NOMO-1 treated with DMSO at 0.1 percent for 48 hours (cell line): ENCODE data around the gene PCSK5.
"Not testable (repeated sequence)": the region's sequence is repeated elsewhere in the genome, so short reads cannot be mapped to it uniquely, and the experiment has no call there.

Experiments used
- DNase-seq: peaks from one replicate; lab custom pipeline; 2025; ENCODE audit not compliant: unreplicated experiment; lab: John Stamatoyannopoulos, UW

Gene PCSK5

DNA sequence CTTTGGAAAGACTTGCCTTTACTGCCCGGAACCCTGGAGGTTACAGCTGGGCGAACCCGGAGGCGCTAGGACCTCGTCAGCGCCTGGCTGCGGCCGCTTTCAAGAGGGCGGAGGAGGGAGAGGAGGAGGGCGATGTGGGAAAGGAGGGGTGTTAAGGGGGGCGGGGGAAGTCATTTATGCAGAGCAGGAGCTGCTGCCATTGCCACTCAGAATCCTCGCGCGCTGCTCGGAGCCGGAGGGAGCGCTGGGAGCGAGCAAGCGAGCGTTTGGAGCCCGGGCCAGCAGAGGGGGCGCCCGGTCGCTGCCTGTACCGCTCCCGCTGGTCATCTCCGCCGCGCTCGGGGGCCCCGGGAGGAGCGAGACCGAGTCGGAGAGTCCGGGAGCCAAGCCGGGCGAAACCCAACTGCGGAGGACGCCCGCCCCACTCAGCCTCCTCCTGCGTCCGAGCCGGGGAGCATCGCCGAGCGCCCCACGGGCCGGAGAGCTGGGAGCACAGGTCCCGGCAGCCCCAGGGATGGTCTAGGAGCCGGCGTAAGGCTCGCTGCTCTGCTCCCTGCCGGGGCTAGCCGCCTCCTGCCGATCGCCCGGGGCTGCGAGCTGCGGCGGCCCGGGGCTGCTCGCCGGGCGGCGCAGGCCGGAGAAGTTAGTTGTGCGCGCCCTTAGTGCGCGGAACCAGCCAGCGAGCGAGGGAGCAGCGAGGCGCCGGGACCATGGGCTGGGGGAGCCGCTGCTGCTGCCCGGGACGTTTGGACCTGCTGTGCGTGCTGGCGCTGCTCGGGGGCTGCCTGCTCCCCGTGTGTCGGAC is at the start of gene PCSK5:
PCSK5 (plus strand) TSS at position 202 of the 805 bp plus-strand sequence; CDS start at position 711, 509 bp downstream.
- DNase-seq, result peak; percentile 75

GRCh38 chr9:75844321-75844720 is 46.2 kb upstream of the PCSK5 start:
- DNase-seq, result no peak

DNA sequence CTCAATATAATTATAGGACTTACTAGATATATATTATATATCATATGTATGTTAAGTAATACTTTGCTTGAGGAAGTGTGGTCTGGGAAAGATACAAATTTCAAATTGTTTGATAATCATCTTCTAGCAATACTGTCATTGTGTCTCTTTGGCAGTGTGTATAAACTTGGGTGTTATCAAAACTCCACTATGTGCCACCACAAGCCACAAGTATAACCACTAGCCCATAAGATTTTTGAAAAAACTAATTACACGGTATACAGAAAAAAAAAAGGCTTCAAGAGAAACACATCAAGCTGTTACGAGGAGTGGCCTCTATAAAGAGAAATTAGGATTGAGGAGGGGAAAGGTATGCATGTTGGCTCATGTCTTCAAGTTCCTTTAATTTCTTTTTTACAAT is 44.7 kb upstream of the PCSK5 start:
- DNase-seq, result no peak

DNA sequence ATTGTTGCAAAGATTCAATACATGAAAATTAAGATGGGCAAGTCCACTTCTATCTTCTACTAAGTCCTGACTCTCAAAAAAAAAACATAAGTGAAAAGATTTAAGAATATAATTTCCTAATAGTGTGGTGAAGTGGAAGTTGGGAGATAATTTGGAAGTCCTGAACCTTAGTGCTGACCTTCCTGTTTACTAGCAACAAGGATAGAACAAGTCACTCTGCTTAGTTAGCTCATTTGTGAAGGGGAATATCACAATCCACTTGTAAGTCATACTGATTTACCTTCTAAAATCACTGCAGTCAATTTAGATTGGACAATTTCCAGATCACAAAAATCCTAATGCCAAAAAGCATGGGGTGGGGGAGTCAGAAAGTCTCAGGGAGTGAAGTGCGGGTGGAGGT is 43.4 kb upstream of the PCSK5 start:
- no peak for DNase-seq

DNA sequence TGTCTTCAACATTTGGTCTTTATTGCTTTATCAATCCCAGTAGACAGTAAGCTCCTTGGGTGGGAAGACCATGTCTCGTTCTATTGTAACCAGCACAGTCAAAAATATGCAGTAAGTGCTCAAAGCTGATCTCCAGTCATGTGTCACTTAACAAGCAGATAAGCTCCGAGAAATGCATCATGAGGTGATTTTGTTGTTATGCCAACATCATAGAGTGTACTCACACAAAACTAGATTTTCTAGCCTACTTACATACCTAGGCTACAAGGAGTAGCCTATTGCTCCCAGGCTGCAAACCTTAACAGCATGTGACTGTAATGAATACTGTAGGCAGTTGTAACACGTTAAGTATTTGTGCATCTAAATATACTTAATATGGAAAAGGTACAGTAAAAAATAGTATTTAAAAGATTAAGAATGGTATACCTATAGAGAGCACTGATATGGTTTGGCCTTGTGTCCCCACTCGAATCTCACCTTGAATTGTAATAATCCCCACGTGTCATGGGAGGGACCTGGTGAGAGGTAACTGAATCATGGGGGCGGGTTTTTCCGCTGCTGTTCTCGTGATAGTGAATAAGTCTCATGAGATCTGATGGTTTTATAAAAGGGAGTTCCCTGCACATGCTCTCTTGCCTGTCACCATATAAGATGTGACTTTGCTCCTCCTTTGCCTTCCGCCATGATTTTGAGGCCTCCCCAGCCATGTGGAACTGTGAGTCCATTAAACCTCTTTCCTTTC is 39.8 kb upstream of the PCSK5 start:
- DNase-seq, result no peak

DNA sequence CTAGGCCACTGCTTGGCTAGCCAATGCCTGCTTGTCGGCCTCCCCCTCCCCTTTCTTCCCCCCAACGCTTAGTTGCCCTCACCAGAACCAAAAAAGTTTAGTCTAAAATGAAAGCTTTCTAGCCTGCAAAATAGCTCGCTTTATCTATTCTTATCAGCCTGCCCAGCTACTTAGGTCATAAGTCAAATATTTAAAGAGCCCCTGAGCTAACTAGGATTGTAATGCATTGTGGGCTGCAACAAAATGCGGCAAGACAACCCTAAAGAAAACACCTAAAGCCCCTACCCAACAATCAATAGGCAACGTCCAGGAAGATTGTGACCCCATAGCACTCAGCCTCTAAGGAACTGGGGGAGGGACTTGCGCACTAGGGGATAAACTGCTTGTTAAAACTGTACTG is 38.6 kb upstream of the PCSK5 start:
- no peak for DNase-seq

GRCh38 chr9:75852746-75853145 is 37.7 kb upstream of the PCSK5 start:
- no peak for DNase-seq

- DNase-seq, result peak; percentile 27
Measured at GRCh38 chr9:75855509-75855908, 35.0 kb upstream of the PCSK5 start.

DNA sequence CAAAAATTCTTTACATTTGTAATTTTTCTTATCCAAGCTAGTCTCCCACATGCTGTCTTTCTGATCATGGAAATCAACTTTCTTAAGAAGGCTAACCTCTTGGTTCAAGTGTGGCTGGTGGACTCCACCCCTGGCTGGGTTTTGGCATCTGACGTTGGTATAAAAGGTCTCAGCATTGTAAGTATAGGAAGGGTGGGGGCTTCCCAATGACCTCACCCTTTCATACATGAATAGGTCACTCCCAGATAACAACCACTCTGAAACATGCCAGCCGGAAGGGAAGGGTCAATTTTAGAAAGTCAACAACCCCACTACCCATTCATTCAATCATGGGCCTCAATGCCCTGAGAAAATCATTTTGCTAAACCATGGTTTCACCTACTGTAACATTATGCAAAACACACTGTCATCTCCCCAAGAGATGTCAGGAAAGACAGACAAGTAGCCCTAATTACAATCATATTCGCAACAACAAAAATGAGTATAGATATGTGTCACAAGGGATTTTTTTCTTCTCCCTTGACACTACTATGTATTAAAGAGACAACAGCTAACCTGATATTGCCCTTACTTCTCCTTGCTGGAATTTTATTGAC is 31.9 kb upstream of the PCSK5 start:
- DNase-seq, result no peak

- DNase-seq, result no peak
Measured at GRCh38 chr9:75864266-75864665, 26.2 kb upstream of the PCSK5 start.

DNA sequence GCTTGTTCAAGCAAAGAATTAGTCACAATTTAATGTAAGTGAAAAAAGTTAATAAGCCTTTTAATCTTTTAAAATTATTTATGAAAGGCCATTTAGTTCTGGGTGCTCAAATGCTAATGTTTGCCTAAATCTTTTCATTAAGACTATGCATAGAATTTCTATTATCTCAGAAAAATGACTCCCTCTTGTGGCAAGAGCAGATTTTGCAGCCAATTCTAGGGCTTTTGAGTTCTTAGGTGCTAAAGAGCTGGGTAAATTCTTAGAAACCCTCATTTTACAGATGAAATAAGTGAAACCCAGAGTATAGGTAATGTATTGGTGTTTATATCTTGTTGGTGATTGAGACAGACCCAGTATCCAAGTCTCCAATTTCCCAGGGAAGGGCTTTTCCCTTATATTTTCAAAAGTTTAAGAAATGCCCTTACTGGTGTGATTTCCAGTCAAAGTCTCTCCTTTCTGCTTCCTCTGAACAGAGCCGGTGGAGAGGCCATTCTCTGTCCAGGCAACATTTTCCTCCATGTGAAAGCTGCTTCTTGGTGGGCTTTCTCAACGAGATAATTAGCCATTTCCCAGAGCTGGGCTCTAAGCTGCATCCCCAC is 24.1 kb upstream of the PCSK5 start:
- peak; percentile 2 for DNase-seq

DNA sequence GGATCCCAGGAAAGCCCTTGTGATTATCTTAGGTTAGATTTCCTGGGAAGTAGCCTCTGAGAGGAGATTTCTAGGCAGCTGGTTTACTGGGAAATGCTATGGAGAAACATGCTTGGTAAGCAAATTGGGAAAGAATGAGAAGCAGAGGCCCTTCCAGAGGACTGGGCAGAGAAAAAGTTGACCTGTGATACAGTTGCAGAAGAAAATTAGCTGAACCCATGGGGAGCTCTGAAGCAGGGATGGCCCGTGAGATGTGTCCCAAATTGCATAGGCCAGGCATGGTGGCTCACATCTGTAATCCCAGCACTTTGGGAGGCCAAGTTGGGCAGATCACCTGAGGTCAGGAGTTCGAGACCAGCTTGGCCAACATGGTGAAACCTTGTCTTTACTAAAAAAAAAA is 21.9 kb upstream of the PCSK5 start:
- not testable (repeated sequence) for DNase-seq

GRCh38 chr9:75869236-75869635 is 21.2 kb upstream of the PCSK5 start:
- DNase-seq, result peak; percentile 56

DNA sequence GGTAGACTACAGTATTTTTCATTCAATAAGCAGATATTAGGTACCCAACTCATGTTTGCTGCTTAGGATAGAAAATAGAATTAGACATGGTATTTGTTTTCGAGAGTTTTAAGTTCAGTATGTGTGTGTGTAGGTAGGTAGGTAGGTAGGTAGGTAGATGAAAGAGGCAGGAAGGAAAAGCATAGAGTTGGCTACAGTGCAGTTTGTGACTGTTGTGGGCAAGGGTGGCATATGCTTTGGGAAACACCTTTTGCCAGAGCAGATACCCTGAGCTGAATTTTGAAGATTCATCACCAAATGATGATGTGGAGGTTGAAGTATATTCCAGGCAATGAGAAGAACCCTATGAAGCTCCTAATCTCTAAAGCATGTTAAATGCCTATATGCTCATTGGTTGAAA is 20.0 kb upstream of the PCSK5 start:
- DNase-seq, result no peak

DNA sequence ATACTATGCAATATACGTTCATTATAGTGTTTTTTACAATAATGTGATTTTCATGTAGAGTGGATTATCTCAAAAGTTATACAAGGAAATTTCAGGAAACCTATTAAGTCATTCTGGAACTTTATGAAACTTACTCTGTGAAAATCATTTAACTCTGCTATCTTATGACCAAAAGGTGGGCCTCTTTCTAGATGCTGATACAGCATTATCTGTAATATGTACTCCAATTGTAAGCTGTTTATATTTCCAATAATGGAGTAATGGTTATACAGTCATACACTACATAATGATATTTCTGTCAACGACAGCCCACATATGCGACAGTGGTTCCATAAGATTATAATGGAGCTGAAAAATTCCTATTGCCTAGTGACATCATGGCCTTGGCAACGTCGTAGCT is 18.8 kb upstream of the PCSK5 start:
- no peak for DNase-seq

DNA sequence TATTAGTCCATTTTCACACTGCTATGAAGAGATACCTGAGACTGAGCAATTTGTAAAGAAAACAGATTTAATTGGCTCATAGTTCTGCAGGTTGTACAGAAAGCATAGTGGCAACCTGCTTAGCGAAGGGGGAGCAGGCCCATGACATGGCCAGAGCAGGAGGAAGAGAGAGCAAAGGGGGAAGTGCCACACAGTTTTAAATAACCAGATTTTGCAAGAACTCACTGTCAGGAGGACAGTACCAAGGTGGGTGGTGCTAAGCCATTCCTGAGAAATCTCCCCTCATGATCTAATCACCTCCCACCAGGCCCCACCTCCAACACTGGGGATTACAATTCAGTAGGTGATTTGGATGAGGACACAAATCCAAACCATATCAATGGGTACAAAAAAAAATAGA is 16.8 kb upstream of the PCSK5 start:
- peak; percentile 60 for DNase-seq

DNA sequence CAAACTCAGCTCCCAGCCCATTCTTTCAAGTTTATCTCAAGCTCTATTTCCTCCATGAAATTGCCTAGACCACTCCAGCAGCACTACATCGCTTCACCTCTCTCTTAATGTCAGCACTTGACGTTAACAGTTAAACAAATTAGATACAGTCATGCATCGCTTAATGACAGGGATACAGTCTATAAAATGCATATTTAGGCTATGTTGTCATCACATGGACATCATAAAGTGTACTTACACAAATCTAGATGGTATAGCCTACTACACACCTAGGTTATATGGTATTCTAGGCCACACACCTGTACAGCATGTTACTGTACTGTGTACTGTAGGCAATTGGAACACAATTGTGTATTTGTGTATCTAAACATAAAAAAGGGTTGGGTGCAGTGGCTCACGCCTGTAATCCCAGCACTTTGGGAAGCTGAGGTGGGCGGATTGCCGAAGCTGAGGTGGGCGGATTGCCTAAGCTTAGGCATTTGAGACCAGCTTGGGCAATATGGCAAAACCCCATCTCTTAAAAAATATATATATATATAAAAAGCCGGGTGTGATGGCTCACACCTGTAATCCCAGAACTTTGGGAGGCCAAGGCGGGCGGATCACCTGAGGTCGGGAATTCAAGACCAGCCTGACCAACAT is 13.4 kb upstream of the PCSK5 start:
- no peak for DNase-seq

DNA sequence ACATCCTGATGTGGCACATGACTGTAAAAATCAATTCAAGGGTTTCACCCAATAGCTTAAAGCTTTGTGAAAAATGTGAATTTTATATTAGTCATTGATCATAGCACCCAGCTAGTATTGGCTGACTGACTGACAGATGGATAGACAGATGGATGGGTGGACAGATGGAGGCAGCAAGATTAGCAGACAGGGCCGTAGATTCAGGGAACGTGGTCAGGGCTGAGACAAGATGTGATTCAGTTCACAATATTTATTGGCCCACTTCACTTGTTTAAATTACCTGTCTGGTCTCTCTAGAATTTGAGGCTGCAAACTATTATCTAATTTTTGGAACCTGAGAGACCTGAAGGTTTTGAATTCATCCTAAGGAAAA is 12.0 kb upstream of the PCSK5 start:
- DNase-seq, result no peak

DNA sequence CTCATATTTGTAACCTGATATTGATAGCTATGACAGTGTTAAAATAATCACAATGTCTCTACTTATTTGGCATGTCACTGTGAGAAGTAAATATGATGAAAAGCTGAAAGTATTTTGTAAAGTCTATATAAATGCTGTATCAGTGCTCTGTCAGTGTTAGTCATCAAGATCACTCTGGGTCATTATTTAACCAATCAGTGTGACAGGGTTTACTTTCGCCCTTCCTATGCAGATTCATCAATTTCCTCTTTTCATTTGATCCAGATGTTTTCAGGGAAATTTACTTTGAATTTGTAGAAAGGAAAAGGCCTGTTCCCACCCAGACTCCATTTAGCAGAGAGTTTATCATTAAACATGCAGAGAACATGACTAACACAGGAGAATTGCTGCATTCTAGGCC is 9.9 kb upstream of the PCSK5 start:
- DNase-seq, result no peak

GRCh38 chr9:75881761-75882160 is 8.7 kb upstream of the PCSK5 start:
- no peak for DNase-seq

DNA sequence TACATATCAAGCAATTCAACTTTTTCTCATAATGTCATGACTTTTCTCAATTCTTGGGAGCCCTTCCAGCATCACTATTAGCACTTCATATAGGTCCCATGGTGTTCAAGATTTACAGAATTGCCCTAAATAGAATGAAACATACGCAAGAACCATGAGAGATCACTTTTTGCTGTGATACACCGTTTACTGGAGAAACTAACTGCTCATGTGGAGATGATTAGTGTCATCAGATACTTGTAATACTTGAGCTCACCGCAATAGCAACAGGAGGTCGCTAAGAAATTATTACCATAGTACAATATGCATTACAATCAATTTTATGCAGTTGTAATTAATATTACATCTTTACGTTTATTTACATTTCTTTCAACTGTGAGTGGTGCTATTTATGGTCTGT is 4.8 kb upstream of the PCSK5 start:
- DNase-seq, result no peak
